GM18909 (cell line): Measurements from ENCODE around the gene NOTCH3.

Experiments used
- ATAC-seq: cut with Tn5 transposase; IDR thresholded peaks from one replicate; pipeline ENCODE4 v1.9.1; 2021; ENCODE audit warnings: mild to moderate bottlenecking; ENCODE audit not compliant: unreplicated experiment, poor library complexity

The NOTCH3 gene

GRCh38 chr19:15173746-15174404, 26.9 kb downstream of the NOTCH3 start:
- no peak for ATAC-seq

GRCh38 chr19:15170345-15170744, 30.4 kb downstream of the NOTCH3 start:
- ATAC-seq, result no peak

GRCh38 chr19:15169541-15170285, 31.1 kb downstream of the NOTCH3 start:
- no peak for ATAC-seq

- ATAC-seq, result no peak
Measured at GRCh38 chr19:15166700-15167099, 34.1 kb downstream of the NOTCH3 start.

- ATAC-seq, result no peak
Measured at GRCh38 chr19:15161028-15161984, 39.5 kb downstream of the NOTCH3 start.

GRCh38 chr19:15159251-15159650, 41.5 kb downstream of the NOTCH3 start:
- ATAC-seq, result no peak

- ATAC-seq, result no peak
Measured at GRCh38 chr19:15156391-15156790, 44.4 kb downstream of the NOTCH3 start.

GRCh38 chr19:15155296-15155695, 45.5 kb downstream of the NOTCH3 start:
- no peak for ATAC-seq

GRCh38 chr19:15154002-15154612, 46.7 kb downstream of the NOTCH3 start:
- no peak for ATAC-seq

- ATAC-seq, result no peak
Measured at GRCh38 chr19:15149737-15150136, 51.1 kb downstream of the NOTCH3 start.

- no peak for ATAC-seq
Measured at GRCh38 chr19:15147090-15147489, 53.7 kb downstream of the NOTCH3 start.

GRCh38 chr19:15144046-15144646, 56.6 kb downstream of the NOTCH3 start:
- no peak for ATAC-seq

- ATAC-seq, result no peak
Measured at GRCh38 chr19:15142313-15142712, 58.5 kb downstream of the NOTCH3 start.

- no peak for ATAC-seq
Measured at GRCh38 chr19:15141143-15141542, 59.7 kb downstream of the NOTCH3 start.

- ATAC-seq, result no peak
Measured at GRCh38 chr19:15138427-15138826, 62.4 kb downstream of the NOTCH3 start.

GRCh38 chr19:15137777-15138176, 63.0 kb downstream of the NOTCH3 start:
- no peak for ATAC-seq

- no peak for ATAC-seq
Measured at GRCh38 chr19:15136234-15136954, 64.4 kb downstream of the NOTCH3 start.

GRCh38 chr19:15129856-15130585, 70.8 kb downstream of the NOTCH3 start:
- ATAC-seq, result no peak
